ENCODE measurements around the gene TSACC. TPM values are rescaled to one million over a fixed set of nuclear protein-coding genes. Genes with fewer than 3 reads are reported as not detected.
"Not testable (repeated sequence)": the region's sequence is repeated elsewhere in the genome, so short reads cannot be mapped to it uniquely, and the experiment has no call there.

The TSACC gene
- total RNA-seq, 1 donor from 2014 or later = not detected

- DNase-seq = no peak
Measured at GRCh38 chr1:156346636-156347035, 8.3 kb downstream of the TSACC start.

- no peak for DNase-seq
Measured at GRCh38 chr1:156347331-156347730, 9.0 kb downstream of the TSACC start.

GRCh38 chr1:156352481-156352880 lies 14.2 kb downstream of the TSACC start:
- DNase-seq = not testable (repeated sequence)

- DNase-seq = no peak
Measured at GRCh38 chr1:156356262-156356874, 18.0 kb downstream of the TSACC start.

- peak; percentile 52 for DNase-seq
Measured at GRCh38 chr1:156356875-156357534, 18.7 kb downstream of the TSACC start.

- no peak for DNase-seq
Measured at GRCh38 chr1:156357977-156358376, 19.7 kb downstream of the TSACC start.

- DNase-seq = no peak
Measured at GRCh38 chr1:156358641-156359040, 20.3 kb downstream of the TSACC start.

GRCh38 chr1:156359249-156359648 lies 20.9 kb downstream of the TSACC start:
- no peak for DNase-seq

- DNase-seq = peak; percentile 41
Measured at GRCh38 chr1:156359973-156360372, 21.6 kb downstream of the TSACC start.

- no peak for DNase-seq
Measured at GRCh38 chr1:156360534-156360933, 22.2 kb downstream of the TSACC start.

- no peak for DNase-seq
Measured at GRCh38 chr1:156365754-156366153, 27.4 kb downstream of the TSACC start.

- DNase-seq = no peak
Measured at GRCh38 chr1:156366378-156367166, 28.2 kb downstream of the TSACC start.

- DNase-seq = no peak
Measured at GRCh38 chr1:156367383-156368156, 29.2 kb downstream of the TSACC start.

GRCh38 chr1:156368157-156368658 lies 29.9 kb downstream of the TSACC start:
- DNase-seq = no peak

- peak; percentile 32 for DNase-seq
Measured at GRCh38 chr1:156368889-156369684, 30.8 kb downstream of the TSACC start, which contains the start of gene RHBG. Gene RHBG (plus strand): TSS chr1:156369211. CDS start chr1:156369250, 39 bp downstream.

GRCh38 chr1:156369685-156370286 lies 31.5 kb downstream of the TSACC start:
- not testable (repeated sequence) for DNase-seq

GRCh38 chr1:156371553-156372264 lies 33.4 kb downstream of the TSACC start:
- DNase-seq = peak; percentile 27

- no peak for DNase-seq
Measured at GRCh38 chr1:156372265-156372586, 33.9 kb downstream of the TSACC start.

GRCh38 chr1:156372876-156373275 lies 34.5 kb downstream of the TSACC start:
- no peak for DNase-seq

- DNase-seq = no peak
Measured at GRCh38 chr1:156373546-156373945, 35.2 kb downstream of the TSACC start.

GRCh38 chr1:156376146-156376545 lies 37.8 kb downstream of the TSACC start:
- DNase-seq = no peak

Measured in dermis blood vessel endothelial cell (primary cell).